Skeletal muscle tissue (tissue), 4 donors: ENCODE measurements around the gene AFG1L. TPM values are rescaled to one million over a fixed set of nuclear protein-coding genes. Genes with fewer than 3 reads are reported as not detected.
A peak's percentile ranks its signal among the peaks of the same experiment; 100 is the strongest.
"Not testable (repeated sequence)": the region's sequence is repeated elsewhere in the genome, so short reads cannot be mapped to it uniquely, and the experiment has no call there.

ENCODE experiments used
- H3K27ac ChIP-seq: one replicate; pipeline ENCODE4 v1.7.0; 2013; ENCODE audit warnings: mild to moderate bottlenecking, low read depth, low read length, inconsistent platforms
- H3K27me3 ChIP-seq, 3 donors: one replicate each; pipeline ENCODE4 v1.7.0; 2013; ENCODE audit warnings: low read length in 3 of 3; ENCODE audit not compliant: control insufficient read depth in 3 of 3, insufficient read depth in 3 of 3
- H3K36me3 ChIP-seq, 3 donors: one replicate each; pipeline ENCODE4 v1.7.0; 2013; ENCODE audit warnings: low read length in 3 of 3; ENCODE audit not compliant: control insufficient read depth in 3 of 3, insufficient read depth in 3 of 3
- H3K4me1 ChIP-seq, 3 donors: one replicate each; pipeline ENCODE4 v1.7.0; 2013; ENCODE audit warnings: low read length in 3 of 3, mild to moderate bottlenecking in 3 of 3; ENCODE audit not compliant: control insufficient read depth in 3 of 3, insufficient read depth in 3 of 3
- H3K4me3 ChIP-seq, 3 donors: one replicate each; pipeline ENCODE4 v1.7.0; 2013; ENCODE audit warnings: low read length in 3 of 3
- H3K9ac ChIP-seq, 3 donors: one replicate each; pipeline ENCODE4 v1.7.0; 2013; ENCODE audit warnings: low read length in 3 of 3, mild to moderate bottlenecking in 3 of 3, moderate library complexity in 2 of 3, low read depth in 1 of 3
- H3K9me3 ChIP-seq, 3 donors: one replicate each; pipeline ENCODE4 v1.7.0; 2013; ENCODE audit warnings: low read length in 3 of 3; ENCODE audit not compliant: control insufficient read depth in 3 of 3
- total RNA-seq: library from RNA; depleted of rRNA; stranded (reverse); fragments of >200 nt; gene quantifications from one replicate; pipeline ENCODE4 v1.2.3, GENCODE V29; 2014
- donor health status: Osteomylitis.

Gene AFG1L
- total RNA-seq, 1 donor from 2014 or later = 5.2 TPM

- Histone ChIP-seq H3K4me3 (peak overlapping the region; percentile 73 to 94 (median 93)), H3K36me3 (peaks cover 0 to 3% (median 3%) of the 10 kb centered on the region in 3 donors), H3K27ac (peak overlapping the region; percentile 99), H3K27me3 (no peaks in the 10 kb centered on the region), H3K9me3 (no peaks in the 10 kb centered on the region), H3K9ac (peak overlapping the region; percentile 96 to 99 (median 97)), H3K4me1 (peaks cover 3 to 21% (median 13%) of the 10 kb centered on the region in 3 donors)
Measured at GRCh38 chr6:108260126-108260808, 34.6 kb upstream of the AFG1L start.

- Histone ChIP-seq H3K27me3 (no peaks in the 10 kb centered on the region), H3K9ac (peak within 1 kb of the TSS; percentile 96 to 99 (median 97)), H3K4me3 (peak within 1 kb of the TSS; percentile 73 to 100 (median 94)), H3K27ac (peak within 1 kb of the TSS; percentile 99), H3K9me3 (no peaks in the 10 kb centered on the region), H3K36me3 (peaks cover 0 to 3% (median 0%) of the 10 kb centered on the region in 3 donors), H3K4me1 (peaks cover 3 to 21% (median 11%) of the 10 kb centered on the region in 3 donors)
Measured at GRCh38 chr6:108260809-108261569, 33.9 kb upstream of the AFG1L start, which contains the start of gene SNX3. SNX3 (minus strand) TSS chr6:108261040; CDS start chr6:108260921, 119 bp downstream.

- Histone ChIP-seq H3K4me1 (peaks cover 3 to 16% (median 8%) of the 10 kb centered on the region in 3 donors), H3K9ac (no peak overlapping the region), H3K9me3 (no peaks in the 10 kb centered on the region), H3K27ac (no peak overlapping the region), H3K27me3 (no peaks in the 10 kb centered on the region), H3K4me3 (no peak overlapping the region), H3K36me3 (no peaks in the 10 kb centered on the region)
Measured at GRCh38 chr6:108263371-108263770, 31.5 kb upstream of the AFG1L start.

DNA sequence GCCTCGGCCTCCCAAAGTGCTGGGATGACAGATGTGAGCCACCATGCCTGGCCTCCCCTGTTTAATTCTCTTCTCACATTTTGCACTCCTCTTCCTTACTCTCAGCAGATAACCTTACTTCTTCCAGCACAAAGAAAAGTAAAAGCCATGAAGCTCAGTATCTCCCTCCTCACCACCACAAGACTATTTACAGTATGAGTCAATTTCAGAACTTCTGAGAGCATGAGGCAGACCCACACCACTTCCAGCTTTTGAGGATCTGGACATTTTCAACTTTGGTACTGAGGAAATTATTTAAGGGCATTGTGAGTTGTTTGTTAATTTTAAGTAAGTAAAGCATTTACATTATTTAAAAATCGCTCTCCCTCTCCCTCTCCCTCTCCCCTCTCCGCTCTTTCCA is 26.0 kb upstream of the AFG1L start:
- Histone ChIP-seq H3K4me1 (no peaks in the 10 kb centered on the region), H3K9ac (no peak overlapping the region), H3K9me3 (no peaks in the 10 kb centered on the region), H3K27ac (no peak overlapping the region), H3K4me3 (no peak overlapping the region), H3K36me3 (no peaks in the 10 kb centered on the region), H3K27me3 (no peaks in the 10 kb centered on the region)

DNA sequence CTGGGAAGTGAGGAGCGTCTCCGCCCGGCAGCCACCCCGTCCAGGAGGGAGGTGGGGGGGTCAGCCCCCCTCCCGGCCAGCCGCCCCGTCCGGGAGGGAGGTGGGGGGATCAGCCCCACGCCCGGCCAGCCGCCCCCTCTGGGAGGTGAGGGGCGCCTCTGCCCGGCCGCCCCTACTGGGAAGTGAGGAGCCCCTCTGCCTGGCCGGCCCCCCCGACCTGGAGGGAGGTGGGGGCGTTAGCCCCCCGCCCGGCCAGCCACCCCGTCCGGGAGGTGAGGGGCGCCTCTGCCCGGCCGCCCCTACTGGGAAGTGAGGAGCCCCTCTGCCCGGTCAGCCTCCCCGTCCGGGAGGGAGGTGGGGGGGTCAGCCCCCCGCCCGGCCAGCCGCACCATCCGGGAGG is 24.9 kb upstream of the AFG1L start:
- H3K36me3 ChIP-seq, H3K27ac ChIP-seq, H3K9me3 ChIP-seq, H3K4me1 ChIP-seq, H3K9ac ChIP-seq, H3K27me3 ChIP-seq, H3K4me3 ChIP-seq: not testable (repeated sequence)

DNA sequence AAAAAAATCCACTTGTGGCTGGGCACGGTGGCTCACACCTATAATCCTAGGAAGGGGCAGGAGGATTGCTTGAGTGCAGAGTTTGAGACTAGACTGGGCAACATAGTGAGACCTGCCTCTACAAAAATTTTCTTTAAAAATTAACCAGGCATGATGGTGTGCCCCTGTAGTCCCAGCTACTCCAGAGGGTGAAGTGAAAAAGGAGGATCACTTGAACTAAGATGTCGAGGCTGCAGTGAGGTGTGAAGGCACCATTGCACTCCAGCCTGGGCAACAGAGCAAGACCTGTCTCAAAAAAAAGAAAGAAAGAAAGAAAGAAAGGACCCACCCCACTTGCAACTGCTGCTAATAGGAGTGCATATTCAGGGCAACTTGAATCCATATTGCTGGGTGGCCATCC is 20.3 kb upstream of the AFG1L start:
- no peak overlapping the region for H3K4me3 ChIP-seq
- no peak overlapping the region for H3K27ac ChIP-seq
- no peaks in the 10 kb centered on the region for H3K36me3 ChIP-seq
- no peaks in the 10 kb centered on the region for H3K27me3 ChIP-seq
- no peaks in the 10 kb centered on the region for H3K9me3 ChIP-seq
- H3K9ac ChIP-seq = no peak overlapping the region
- no peaks in the 10 kb centered on the region for H3K4me1 ChIP-seq

DNA sequence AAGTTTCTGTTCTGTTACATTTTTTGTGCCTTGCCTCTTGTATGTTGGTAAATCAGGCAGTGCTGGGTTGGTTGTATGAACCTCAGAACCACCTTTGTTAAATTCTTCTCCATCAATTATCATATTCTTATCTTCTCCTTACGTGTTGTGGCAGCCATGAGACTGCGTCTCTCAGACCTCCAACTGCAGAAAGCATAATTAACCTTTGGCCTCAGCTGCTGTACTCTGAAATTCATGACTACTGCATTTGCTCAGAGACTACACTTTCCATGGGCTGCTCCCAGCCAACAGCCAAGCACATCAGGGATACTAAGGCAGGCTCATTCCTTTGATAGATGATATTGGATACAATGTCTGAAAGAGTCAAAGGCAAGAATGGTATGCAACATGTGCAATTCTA is 18.9 kb upstream of the AFG1L start:
- H3K27ac ChIP-seq = no peak overlapping the region
- no peaks in the 10 kb centered on the region for H3K27me3 ChIP-seq
- H3K9ac ChIP-seq = no peak overlapping the region
- H3K4me1 ChIP-seq = no peaks in the 10 kb centered on the region
- no peaks in the 10 kb centered on the region for H3K9me3 ChIP-seq
- no peaks in the 10 kb centered on the region for H3K36me3 ChIP-seq
- no peak overlapping the region for H3K4me3 ChIP-seq

DNA sequence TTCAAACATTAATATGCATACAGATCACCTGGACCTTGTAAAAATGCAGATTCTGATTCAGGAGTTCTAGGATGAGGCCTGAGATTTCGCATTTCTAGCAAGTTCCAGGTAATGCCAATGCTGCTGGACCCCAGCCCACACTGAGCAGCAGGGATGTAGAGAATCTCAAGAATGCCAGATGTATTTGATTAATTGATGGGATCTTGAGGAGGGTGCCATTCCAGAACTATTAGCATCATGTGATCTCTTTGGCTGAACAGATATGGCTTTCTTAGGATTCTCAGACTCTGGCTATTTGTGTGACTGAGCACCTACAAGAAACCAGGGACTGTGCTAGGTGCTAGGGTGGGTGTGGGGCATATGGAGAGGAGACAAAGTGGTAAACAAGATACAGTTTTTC is 17.6 kb upstream of the AFG1L start:
- Histone ChIP-seq H3K9me3 (no peaks in the 10 kb centered on the region), H3K27me3 (no peaks in the 10 kb centered on the region), H3K9ac (no peak overlapping the region), H3K4me1 (no peaks in the 10 kb centered on the region), H3K27ac (no peak overlapping the region), H3K4me3 (no peak overlapping the region), H3K36me3 (no peaks in the 10 kb centered on the region)

GRCh38 chr6:108277831-108278230 is 17.0 kb upstream of the AFG1L start:
- Histone ChIP-seq H3K27me3 (no peaks in the 10 kb centered on the region), H3K27ac (no peak overlapping the region), H3K4me1 (no peaks in the 10 kb centered on the region), H3K4me3 (no peak overlapping the region), H3K9me3 (no peaks in the 10 kb centered on the region), H3K9ac (no peak overlapping the region), H3K36me3 (no peaks in the 10 kb centered on the region)

DNA sequence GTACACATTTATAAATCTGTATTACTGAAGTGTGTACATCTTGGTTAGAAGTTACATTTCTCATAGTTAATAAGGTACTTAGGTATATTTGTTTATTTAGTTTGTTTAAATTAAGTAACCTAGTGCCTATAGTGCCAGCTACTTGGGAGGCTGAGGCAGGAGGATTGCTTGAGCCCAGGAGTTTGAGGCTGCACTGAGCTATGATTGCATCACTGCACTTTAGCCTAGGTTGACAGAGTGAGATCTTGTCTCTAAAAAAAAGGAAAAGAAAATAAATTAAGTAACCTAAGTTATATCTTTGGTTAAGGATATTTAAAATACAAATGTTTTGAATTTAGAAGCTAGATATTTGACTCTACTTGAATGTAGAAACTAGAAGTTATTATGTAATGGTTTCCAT is 9.5 kb upstream of the AFG1L start:
- no peaks in the 10 kb centered on the region for H3K4me1 ChIP-seq
- H3K4me3 ChIP-seq = no peak overlapping the region
- no peaks in the 10 kb centered on the region for H3K27me3 ChIP-seq
- H3K9me3 ChIP-seq = no peaks in the 10 kb centered on the region
- H3K27ac ChIP-seq = no peak overlapping the region
- no peak overlapping the region for H3K9ac ChIP-seq
- H3K36me3 ChIP-seq = no peaks in the 10 kb centered on the region
